Measurements from ENCODE around the gene CFAP61. TPM values are rescaled to one million over a fixed set of nuclear protein-coding genes. Genes with fewer than 3 reads are reported as not detected.
A peak's percentile ranks its signal among the peaks of the same experiment; 100 is the strongest.

The CFAP61 gene
- total RNA-seq, 1 donor from 2014 or later = 0.45 TPM

GRCh38 chr20:20078041-20078440 lies 25.7 kb downstream of the CFAP61 start:
- peaks cover 15% of the 10 kb centered on the region for H3K4me1 Mint-ChIP-seq
- peaks cover 52% of the 10 kb centered on the region for H3K27me3 Mint-ChIP-seq (ENCODE audit: low read depth)
- no peak overlapping the region for H3K4me3 Mint-ChIP-seq
- H3K27ac Mint-ChIP-seq = no peak overlapping the region
- no peaks in the 10 kb centered on the region for H3K36me3 Mint-ChIP-seq
- no peak for DNase-seq (ENCODE audit: low spot score in 2 of 2, unreplicated experiment in 2 of 2)
- H3K9me3 Mint-ChIP-seq = no peaks in the 10 kb centered on the region
- TF ChIP-seq, protein P1, sequence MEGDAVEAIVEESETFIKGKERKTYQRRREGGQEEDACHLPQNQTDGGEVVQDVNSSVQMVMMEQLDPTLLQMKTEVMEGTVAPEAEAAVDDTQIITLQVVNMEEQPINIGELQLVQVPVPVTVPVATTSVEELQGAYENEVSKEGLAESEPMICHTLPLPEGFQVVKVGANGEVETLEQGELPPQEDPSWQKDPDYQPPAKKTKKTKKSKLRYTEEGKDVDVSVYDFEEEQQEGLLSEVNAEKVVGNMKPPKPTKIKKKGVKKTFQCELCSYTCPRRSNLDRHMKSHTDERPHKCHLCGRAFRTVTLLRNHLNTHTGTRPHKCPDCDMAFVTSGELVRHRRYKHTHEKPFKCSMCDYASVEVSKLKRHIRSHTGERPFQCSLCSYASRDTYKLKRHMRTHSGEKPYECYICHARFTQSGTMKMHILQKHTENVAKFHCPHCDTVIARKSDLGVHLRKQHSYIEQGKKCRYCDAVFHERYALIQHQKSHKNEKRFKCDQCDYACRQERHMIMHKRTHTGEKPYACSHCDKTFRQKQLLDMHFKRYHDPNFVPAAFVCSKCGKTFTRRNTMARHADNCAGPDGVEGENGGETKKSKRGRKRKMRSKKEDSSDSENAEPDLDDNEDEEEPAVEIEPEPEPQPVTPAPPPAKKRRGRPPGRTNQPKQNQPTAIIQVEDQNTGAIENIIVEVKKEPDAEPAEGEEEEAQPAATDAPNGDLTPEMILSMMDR (IDR thresholded peaks at IDR 0.05; ENCODE audit: unreplicated experiment) = no peak

- Mint-ChIP-seq H3K27me3 (ENCODE audit: low read depth) (peaks cover 48% of the 10 kb centered on the region), H3K4me3 (no peak overlapping the region), H3K9me3 (no peaks in the 10 kb centered on the region), H3K36me3 (no peaks in the 10 kb centered on the region), H3K4me1 (peaks cover 17% of the 10 kb centered on the region), H3K27ac (no peak overlapping the region)
- TF ChIP-seq, protein P1 (IDR thresholded peaks at IDR 0.05; ENCODE audit: unreplicated experiment) = no peak
- DNase-seq (ENCODE audit: low spot score in 2 of 2, unreplicated experiment in 2 of 2) = no peak
Observed at GRCh38 chr20:20079102-20079784, 26.9 kb downstream of the CFAP61 start.

DNA sequence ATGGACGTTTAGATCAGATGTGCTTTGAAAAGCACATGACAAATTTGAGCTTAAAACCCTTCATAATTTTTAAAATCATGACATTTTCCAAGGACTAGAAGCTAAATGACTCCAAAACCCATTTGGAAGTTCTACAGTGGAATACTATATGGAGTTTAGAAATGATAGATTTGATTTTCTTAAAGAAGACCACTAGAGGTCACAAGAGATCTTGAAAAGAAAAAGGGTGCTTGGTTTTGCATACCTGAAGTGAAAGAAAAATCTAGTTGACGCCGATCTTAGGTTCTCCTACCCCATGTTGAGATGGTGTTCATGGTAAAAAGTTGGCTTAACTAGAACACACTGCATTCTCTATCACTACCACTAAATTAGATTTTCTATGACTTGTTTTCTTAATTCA lies 31.5 kb downstream of the CFAP61 start:
- no peak for DNase-seq (ENCODE audit: low spot score in 2 of 2, unreplicated experiment in 2 of 2)
- Mint-ChIP-seq H3K27me3 (ENCODE audit: low read depth) (peaks cover 45% of the 10 kb centered on the region), H3K9me3 (no peaks in the 10 kb centered on the region), H3K4me3 (no peak overlapping the region), H3K27ac (no peak overlapping the region), H3K36me3 (no peaks in the 10 kb centered on the region), H3K4me1 (peaks cover 15% of the 10 kb centered on the region)
- TF ChIP-seq, protein P1 (IDR thresholded peaks at IDR 0.05; ENCODE audit: unreplicated experiment) = peak; percentile 55

DNA sequence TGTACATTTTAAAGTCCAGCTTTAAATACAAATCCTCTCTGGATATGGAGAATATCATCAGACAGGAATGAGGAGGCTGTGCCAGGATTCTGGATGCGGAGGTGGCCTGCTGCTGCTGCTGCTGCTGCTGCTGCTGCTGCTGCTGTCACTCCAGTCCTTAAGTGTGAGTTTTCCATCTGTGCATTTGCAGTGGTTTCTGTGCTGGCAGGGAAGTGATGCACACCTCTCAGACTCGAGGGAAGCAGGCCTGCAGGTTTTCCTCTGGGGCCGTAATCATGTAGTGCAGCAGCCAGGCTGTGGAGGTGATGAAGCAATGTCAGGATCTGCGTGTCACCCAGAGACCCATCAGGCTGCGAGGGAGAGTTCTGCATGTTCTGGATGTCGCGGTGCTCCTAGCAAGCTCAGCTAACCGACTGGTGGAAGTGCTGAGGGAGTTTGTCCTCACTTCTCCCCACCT lies 32.0 kb downstream of the CFAP61 start:
- no peak for DNase-seq (ENCODE audit: low spot score in 2 of 2, unreplicated experiment in 2 of 2)
- TF ChIP-seq, protein P1 (IDR thresholded peaks at IDR 0.05; ENCODE audit: unreplicated experiment) = no peak
- peaks cover 42% of the 10 kb centered on the region for H3K27me3 Mint-ChIP-seq (ENCODE audit: low read depth)
- H3K4me1 Mint-ChIP-seq = peaks cover 12% of the 10 kb centered on the region
- no peak overlapping the region for H3K4me3 Mint-ChIP-seq
- H3K9me3 Mint-ChIP-seq = no peaks in the 10 kb centered on the region
- H3K27ac Mint-ChIP-seq = no peak overlapping the region
- H3K36me3 Mint-ChIP-seq = no peaks in the 10 kb centered on the region

GRCh38 chr20:20085071-20085470 lies 32.7 kb downstream of the CFAP61 start:
- TF ChIP-seq, protein P1 (IDR thresholded peaks at IDR 0.05; ENCODE audit: unreplicated experiment) = no peak
- no peak for DNase-seq (ENCODE audit: low spot score in 2 of 2, unreplicated experiment in 2 of 2)
- Mint-ChIP-seq H3K9me3 (no peaks in the 10 kb centered on the region), H3K27me3 (ENCODE audit: low read depth) (peaks cover 48% of the 10 kb centered on the region), H3K36me3 (no peaks in the 10 kb centered on the region), H3K27ac (no peak overlapping the region), H3K4me1 (peaks cover 11% of the 10 kb centered on the region), H3K4me3 (no peak overlapping the region)
